ENCODE measurements around the gene SORCS2. TPM values are rescaled to one million over a fixed set of nuclear protein-coding genes. Genes with fewer than 3 reads are reported as not detected.

SORCS2 gene
- total and polyA plus RNA-seq, 2 donors (not counting 1 experiment from before 2014, with no cell fraction given) = not detected

DNA sequence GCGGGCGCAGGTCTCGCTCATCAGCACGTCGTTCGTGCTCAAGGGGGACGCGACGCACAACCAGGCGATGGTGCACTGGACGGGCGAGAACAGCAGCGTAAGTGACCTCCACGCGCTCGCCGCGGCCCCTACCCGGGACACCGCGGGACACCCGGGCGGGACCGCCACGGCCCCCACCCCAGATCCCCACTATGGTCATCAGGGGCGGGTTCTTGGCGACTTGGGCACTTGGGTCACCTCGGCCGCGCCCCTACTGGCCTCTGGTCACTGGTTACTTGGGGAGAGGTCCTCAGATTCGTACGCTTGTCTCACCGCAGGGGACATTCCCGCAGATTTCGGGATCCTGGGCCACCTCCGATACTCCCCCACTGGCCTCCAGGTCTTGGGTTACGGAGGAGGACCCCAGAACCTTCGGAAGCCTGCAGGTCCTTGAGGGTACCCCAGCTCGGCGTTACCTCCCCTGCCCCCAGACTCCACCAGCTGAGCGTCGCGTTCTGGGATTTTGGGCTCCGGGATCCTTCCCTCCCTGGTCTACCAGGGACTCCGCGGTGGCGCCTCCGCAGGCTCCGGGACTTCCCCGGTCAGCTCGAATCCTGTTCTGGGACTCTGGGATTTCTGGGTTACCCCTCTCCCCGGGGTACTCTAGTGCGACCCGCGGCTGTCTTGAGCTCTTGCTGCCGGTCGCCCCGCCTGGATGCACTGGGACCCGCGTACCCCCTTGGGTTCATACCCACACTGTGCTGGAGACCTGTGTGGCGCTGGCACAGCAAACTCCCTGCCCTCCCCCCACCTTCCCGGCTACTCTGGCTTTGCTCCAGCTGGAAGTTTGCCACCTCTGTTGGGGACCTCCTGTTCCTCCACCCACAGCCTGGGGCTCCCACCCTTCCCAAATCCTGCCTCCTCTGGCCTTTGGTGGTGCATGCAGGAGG, 956 bp downstream of the SORCS2 start:
- DNase-seq (no peak), ATAC-seq (ENCODE audit: low read depth) (no peak)
- Histone ChIP-seq H4K20me1 (ENCODE audit: control insufficient read depth, insufficient read depth, low read length, poor library complexity, severe bottlenecking) (no peaks in the 10 kb centered on the region), H3K27ac (ENCODE audit: low read length in 2 of 2) (no peak overlapping the region), H3K27me3 (replicated peaks in 1 of 4; ENCODE audit: control extremely low read depth in 1 of 4, control insufficient read depth in 3 of 4, insufficient read depth in 4 of 4, low read length in 3 of 4) (peaks cover 0 to 36% (median 11%) of the 10 kb centered on the region in 4 experiments), H3K79me2 (ENCODE audit: control insufficient read depth, insufficient read depth, low read length) (no peaks in the 10 kb centered on the region), H2AFZ (ENCODE audit: insufficient read depth, low read depth, low read length, poor library complexity, severe bottlenecking) (no peak overlapping the region), H3K9me3 (ENCODE audit: control extremely low read depth in 1 of 3, control insufficient read depth in 2 of 3, insufficient read depth in 1 of 3, low read length in 2 of 3) (peaks cover 0 to 3% (median 0%) of the 10 kb centered on the region in 3 donors), H3K36me3 (replicated peaks in 1 of 2; ENCODE audit: control extremely low read depth in 1 of 2, control insufficient read depth in 1 of 2, extremely low read depth in 1 of 2, insufficient read depth in 2 of 2, low read length in 1 of 2) (no peaks in the 10 kb centered on the region), H3K4me3 (ENCODE audit: control extremely low read depth in 1 of 5, extremely low read depth in 1 of 5, insufficient read depth in 1 of 5, low read depth in 2 of 5, low read length in 4 of 5) (no peak overlapping the region), H3K4me1 (ENCODE audit: control insufficient read depth in 2 of 2, insufficient read depth in 2 of 2, low read length in 2 of 2) (peaks cover 0 to 5% of the 10 kb centered on the region in 2 donors), H3K4me2 (replicated peaks; ENCODE audit: low read depth, low read length, poor library complexity, severe bottlenecking) (peak overlapping the region; percentile 3), H3K9ac (ENCODE audit: low read length) (no peak overlapping the region)
- ChIA-PET CTCF (no interaction called here), POLR2A (no interaction called here)
- H3K4me3 Mint-ChIP-seq = no peak overlapping the region
- intact Hi-C loops (cut with micrococcal nuclease) = no loop called here
- no peaks in the 10 kb centered on the region for H3K9me3 Mint-ChIP-seq (ENCODE audit: insufficient read depth)
- TF ChIP-seq, protein P1, sequence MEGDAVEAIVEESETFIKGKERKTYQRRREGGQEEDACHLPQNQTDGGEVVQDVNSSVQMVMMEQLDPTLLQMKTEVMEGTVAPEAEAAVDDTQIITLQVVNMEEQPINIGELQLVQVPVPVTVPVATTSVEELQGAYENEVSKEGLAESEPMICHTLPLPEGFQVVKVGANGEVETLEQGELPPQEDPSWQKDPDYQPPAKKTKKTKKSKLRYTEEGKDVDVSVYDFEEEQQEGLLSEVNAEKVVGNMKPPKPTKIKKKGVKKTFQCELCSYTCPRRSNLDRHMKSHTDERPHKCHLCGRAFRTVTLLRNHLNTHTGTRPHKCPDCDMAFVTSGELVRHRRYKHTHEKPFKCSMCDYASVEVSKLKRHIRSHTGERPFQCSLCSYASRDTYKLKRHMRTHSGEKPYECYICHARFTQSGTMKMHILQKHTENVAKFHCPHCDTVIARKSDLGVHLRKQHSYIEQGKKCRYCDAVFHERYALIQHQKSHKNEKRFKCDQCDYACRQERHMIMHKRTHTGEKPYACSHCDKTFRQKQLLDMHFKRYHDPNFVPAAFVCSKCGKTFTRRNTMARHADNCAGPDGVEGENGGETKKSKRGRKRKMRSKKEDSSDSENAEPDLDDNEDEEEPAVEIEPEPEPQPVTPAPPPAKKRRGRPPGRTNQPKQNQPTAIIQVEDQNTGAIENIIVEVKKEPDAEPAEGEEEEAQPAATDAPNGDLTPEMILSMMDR (IDR thresholded peaks at IDR 0.05) = no peak
- TF ChIP-seq EZH2 (IDR thresholded peaks at IDR 0.05; ENCODE audit: borderline replicate concordance, insufficient read depth, low read depth, low read length, poor library complexity, severe bottlenecking) = no peak
- H3K27ac Mint-ChIP-seq = no peak overlapping the region
- no peaks in the 10 kb centered on the region for H3K4me1 Mint-ChIP-seq
- 11% methylated on average over 62 of the region's 62 CpGs for WGBS (ENCODE audit: insufficient coverage)
- peaks cover 64% of the 10 kb centered on the region for H3K27me3 Mint-ChIP-seq
